Smooth muscle cell (in vitro differentiated cells): ENCODE data around the gene BTRC. TPM values are rescaled to one million over a fixed set of nuclear protein-coding genes. Genes with fewer than 3 reads are reported as not detected.
"Not testable (repeated sequence)": the region's sequence is repeated elsewhere in the genome, so short reads cannot be mapped to it uniquely, and the experiment has no call there.

Experiments used
- DNase-seq: peaks from one replicate; lab custom pipeline; 2025; ENCODE audit not compliant: unreplicated experiment; lab: John Stamatoyannopoulos, UW
- H2AFZ ChIP-seq: fragments of 200-600 bp; sonication (generic); 2 replicates; pipeline ENCODE4 v1.6.0; 2016; ENCODE audit warnings: antibody characterized with exemption, low read depth, mild to moderate bottlenecking
- H3F3A ChIP-seq: fragments of 200-600 bp; sonication (generic); 2 replicates; pipeline ENCODE4 v1.6.0; 2017; ENCODE audit warnings: antibody characterized with exemption, low read depth
- H3K27ac ChIP-seq: fragments of 200-600 bp; sonication (generic); 2 replicates; pipeline ENCODE4 v1.5.1; 2016; ENCODE audit warnings: low read depth, mild to moderate bottlenecking
- H3K27me3 ChIP-seq: fragments of 200-600 bp; sonication (generic); 2 replicates; pipeline ENCODE4 v1.6.1; 2016; ENCODE audit warnings: low read depth, mild to moderate bottlenecking
- H3K36me3 ChIP-seq: fragments of 200-600 bp; sonication (generic); 2 replicates; pipeline ENCODE4 v1.5.1; 2016; ENCODE audit warnings: low read depth
- H3K4me1 ChIP-seq: fragments of 200-600 bp; sonication (generic); 2 replicates; pipeline ENCODE4 v1.5.1; 2016; ENCODE audit warnings: low read depth
- H3K4me2 ChIP-seq: fragments of 200-600 bp; sonication (generic); 2 replicates; pipeline ENCODE4 v1.6.0; 2016; ENCODE audit warnings: mild to moderate bottlenecking
- H3K4me3 ChIP-seq: fragments of 200-600 bp; sonication (generic); 2 replicates; pipeline ENCODE4 v1.5.1; 2016; ENCODE audit warnings: mild to moderate bottlenecking
- H3K79me2 ChIP-seq: fragments of 200-600 bp; sonication (generic); 2 replicates; pipeline ENCODE4 v1.6.0; 2016; ENCODE audit warnings: low read depth, mild to moderate bottlenecking
- H3K9ac ChIP-seq: fragments of 200-600 bp; sonication (generic); 2 replicates; pipeline ENCODE4 v1.6.0; 2016; ENCODE audit warnings: low read depth
- H3K9me3 ChIP-seq: fragments of 200-600 bp; sonication (generic); replicated peaks from 2 replicates; pipeline ENCODE4 v1.5.1; 2016; ENCODE audit warnings: low read depth
- H4K20me1 ChIP-seq: fragments of 200-600 bp; sonication (generic); 2 replicates; pipeline ENCODE4 v1.6.0; 2016; ENCODE audit warnings: low read depth
- WGBS: methylation state at CpG from one replicate; pipeline ENCODE4 v1.1.7; 2016; ENCODE audit warnings: low lambda C conversion rate; 5-methylcytosine and 5-hydroxymethylcytosine counted together
- polyA plus RNA-seq: library from polyadenylated mRNA; unstranded; fragments of >200 nt; fragmentation: Nextera tagmentation; extraction: Ambion mirVana; gene quantifications from 2 replicates; pipeline ENCODE4 v1.2.1, GENCODE V29; 2016
- total RNA-seq: library from RNA; depleted of rRNA; stranded (reverse); fragments of >200 nt; gene quantifications from 2 replicates; pipeline ENCODE4 v1.2.3, GENCODE V29; 2014
- TF ChIP-seq, protein P1 (sequence below): fragments of 200-600 bp; sonication (generic); IDR thresholded peaks from 2 replicates; pipeline ENCODE4 v1.5.1; 2017; ENCODE audit warnings: borderline replicate concordance, mild to moderate bottlenecking, antibody characterized with exemption; ENCODE audit not compliant: insufficient read depth, poor library complexity, severe bottlenecking

The BTRC gene
- total and polyA plus RNA-seq, 2 experiments from 2014 or later = 9.6 to 16.8 TPM

DNA sequence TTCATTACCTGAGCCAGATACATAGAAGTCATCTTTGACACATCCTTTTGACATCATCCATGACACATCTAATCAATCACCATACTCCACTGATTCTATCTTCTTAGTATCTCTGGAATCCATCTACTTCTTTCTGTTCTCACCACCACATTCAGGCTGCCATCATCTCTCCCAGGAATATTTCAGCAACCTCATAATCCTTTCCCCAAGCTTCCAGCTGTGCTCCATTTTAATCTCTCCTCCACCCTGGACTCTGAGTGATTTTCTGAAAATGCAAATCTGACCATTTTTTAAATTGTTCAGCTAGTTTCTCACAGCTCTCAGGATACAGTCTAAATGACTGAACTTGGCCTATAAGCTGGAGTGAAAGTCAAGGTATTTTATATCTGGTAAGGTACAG is 2.5 kb upstream of the BTRC start:
- Histone ChIP-seq H3K4me2 (no peak overlapping the region), H3K4me1 (peaks cover 10% of the 10 kb centered on the region), H3K27me3 (peaks cover 21% of the 10 kb centered on the region), H3K36me3 (no peaks in the 10 kb centered on the region), H3K4me3 (no peak overlapping the region), H4K20me1 (peaks cover 14% of the 10 kb centered on the region), H3F3A (peaks cover 10% of the 10 kb centered on the region), H3K9me3 (no peaks in the 10 kb centered on the region), H3K9ac (no peak overlapping the region), H2AFZ (no peak overlapping the region), H3K79me2 (peaks cover 16% of the 10 kb centered on the region), H3K27ac (no peak overlapping the region)
- TF ChIP-seq, protein P1, sequence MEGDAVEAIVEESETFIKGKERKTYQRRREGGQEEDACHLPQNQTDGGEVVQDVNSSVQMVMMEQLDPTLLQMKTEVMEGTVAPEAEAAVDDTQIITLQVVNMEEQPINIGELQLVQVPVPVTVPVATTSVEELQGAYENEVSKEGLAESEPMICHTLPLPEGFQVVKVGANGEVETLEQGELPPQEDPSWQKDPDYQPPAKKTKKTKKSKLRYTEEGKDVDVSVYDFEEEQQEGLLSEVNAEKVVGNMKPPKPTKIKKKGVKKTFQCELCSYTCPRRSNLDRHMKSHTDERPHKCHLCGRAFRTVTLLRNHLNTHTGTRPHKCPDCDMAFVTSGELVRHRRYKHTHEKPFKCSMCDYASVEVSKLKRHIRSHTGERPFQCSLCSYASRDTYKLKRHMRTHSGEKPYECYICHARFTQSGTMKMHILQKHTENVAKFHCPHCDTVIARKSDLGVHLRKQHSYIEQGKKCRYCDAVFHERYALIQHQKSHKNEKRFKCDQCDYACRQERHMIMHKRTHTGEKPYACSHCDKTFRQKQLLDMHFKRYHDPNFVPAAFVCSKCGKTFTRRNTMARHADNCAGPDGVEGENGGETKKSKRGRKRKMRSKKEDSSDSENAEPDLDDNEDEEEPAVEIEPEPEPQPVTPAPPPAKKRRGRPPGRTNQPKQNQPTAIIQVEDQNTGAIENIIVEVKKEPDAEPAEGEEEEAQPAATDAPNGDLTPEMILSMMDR = no peak
- no peak for DNase-seq

DNA sequence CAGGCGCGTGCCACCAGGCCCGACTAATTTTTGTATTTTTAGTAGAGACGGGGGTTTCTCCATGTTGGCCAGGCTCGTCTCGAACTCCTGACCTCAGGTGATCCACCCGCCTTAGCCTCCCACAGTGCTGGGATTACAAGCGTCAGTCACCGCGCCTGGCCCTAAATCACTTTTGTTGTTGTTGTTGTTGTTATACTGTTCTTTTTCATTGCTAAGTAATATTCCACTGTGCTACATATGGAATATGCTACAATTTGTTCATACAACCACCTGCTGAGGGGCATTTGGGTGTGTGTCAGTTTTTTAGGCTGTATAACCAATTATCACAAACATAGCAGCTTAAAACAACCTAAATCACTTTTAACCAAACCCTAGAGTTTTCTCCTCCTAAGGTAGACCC is 1.1 kb upstream of the BTRC start:
- Histone ChIP-seq H3K27me3 (peaks cover 21% of the 10 kb centered on the region), H4K20me1 (peaks cover 25% of the 10 kb centered on the region), H3K4me1 (peaks cover 10% of the 10 kb centered on the region), H2AFZ (peak overlapping the region; percentile 90), H3K79me2 (peaks cover 24% of the 10 kb centered on the region)
- not testable (repeated sequence) for H3F3A ChIP-seq, H3K27ac ChIP-seq, H3K9me3 ChIP-seq, H3K9ac ChIP-seq, H3K36me3 ChIP-seq, DNase-seq, H3K4me2 ChIP-seq, H3K4me3 ChIP-seq
- 97% methylated on average over 10 of the region's 10 CpGs for WGBS

DNA sequence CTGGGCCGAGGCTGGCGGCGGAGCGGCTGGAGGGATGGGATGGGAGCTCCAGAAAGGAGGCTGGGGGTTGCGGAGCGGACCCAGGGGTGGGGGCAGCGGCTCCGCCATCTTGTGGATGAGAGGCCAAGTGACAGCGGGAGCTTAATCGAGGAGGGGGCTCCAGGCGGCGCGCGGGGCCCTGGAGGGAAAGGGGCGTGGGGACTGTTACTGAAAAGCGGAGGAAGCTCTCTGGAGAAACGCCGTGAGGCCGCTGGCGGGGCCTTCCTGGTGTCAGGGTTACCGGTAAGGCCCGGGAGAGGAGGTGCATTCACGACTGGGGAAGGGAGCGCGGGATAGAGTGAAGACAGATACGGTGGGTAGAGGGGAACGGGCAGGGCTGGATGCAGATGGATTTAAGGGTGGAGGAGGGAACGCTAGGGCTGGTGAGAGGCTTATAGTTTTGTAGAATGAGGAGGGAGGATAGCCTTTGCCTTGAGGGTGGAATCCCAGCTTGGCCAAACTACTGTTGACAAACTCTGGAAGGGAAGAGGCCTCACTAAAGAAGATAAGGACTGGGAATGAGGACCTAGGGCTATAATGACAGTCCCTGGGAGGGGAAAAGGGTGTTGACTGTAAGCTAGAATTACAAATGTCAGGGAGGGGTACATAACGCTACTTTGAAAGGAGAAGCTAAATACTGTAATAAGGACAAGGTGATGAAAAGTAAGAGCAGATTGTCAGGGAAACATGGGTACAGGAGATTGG is 535 bp downstream of the BTRC start:
- WGBS = 1% methylated on average over 18 of the region's 29 CpGs
- peak overlapping the region; percentile 87 for H3K4me2 ChIP-seq
- no peaks in the 10 kb centered on the region for H3K36me3 ChIP-seq
- peak overlapping the region; percentile 82 for H3K9ac ChIP-seq
- H3F3A ChIP-seq = peaks cover 10% of the 10 kb centered on the region
- peaks cover 41% of the 10 kb centered on the region for H4K20me1 ChIP-seq
- H3K4me1 ChIP-seq = peaks cover 10% of the 10 kb centered on the region
- peak overlapping the region; percentile 73 for H3K27ac ChIP-seq
- peaks cover 10% of the 10 kb centered on the region for H3K27me3 ChIP-seq
- no peak for DNase-seq
- TF ChIP-seq, protein P1 = no peak
- peaks cover 39% of the 10 kb centered on the region for H3K79me2 ChIP-seq
- H2AFZ ChIP-seq = peak overlapping the region; percentile 95
- H3K9me3 ChIP-seq = no peaks in the 10 kb centered on the region
- peak overlapping the region; percentile 86 for H3K4me3 ChIP-seq

DNA sequence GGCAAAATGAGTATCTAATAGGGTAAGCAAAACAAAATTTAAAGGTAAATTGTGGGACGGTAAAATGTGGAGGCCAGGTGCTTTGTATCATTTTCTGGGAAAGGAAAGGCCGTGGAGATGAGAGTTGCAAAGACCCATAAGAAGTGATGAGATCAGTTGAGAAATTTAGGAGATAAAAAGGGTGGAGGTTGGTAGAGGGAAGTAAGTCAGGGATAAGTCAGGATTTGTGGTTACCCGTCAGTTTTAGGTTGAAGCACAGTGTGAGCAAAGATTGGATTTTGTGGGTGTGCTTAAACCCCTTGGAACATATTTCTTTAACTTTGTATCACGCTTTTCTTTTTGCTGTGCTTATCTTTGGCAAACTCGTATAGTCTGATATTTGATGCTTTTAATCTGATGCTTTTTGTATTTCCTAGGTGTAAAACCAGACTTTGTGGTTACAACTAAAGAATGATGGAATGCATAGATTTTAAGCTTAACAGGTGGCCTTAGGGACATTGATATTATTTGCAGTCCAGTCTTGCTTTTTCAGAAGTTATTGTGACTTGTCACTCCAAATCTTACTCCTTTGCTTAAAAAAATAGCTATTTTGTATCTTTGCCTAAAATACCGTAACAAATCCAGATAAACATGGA is 1.2 kb downstream of the BTRC start:
- Histone ChIP-seq H2AFZ (peak overlapping the region; percentile 95), H3K36me3 (no peaks in the 10 kb centered on the region), H3K27me3 (peaks cover 6% of the 10 kb centered on the region), H3K9me3 (no peaks in the 10 kb centered on the region), H3K9ac (peak overlapping the region; percentile 82), H3K79me2 (peaks cover 46% of the 10 kb centered on the region), H3F3A (peaks cover 10% of the 10 kb centered on the region), H3K4me1 (peaks cover 10% of the 10 kb centered on the region), H3K4me3 (peak overlapping the region; percentile 86), H4K20me1 (peaks cover 48% of the 10 kb centered on the region), H3K4me2 (peak overlapping the region; percentile 87), H3K27ac (peak overlapping the region; percentile 73)
- TF ChIP-seq, protein P1 = no peak
- WGBS = 57% methylated on average over 6 of the region's 6 CpGs
- no peak for DNase-seq
